ENCODE data around the gene CGB2.
A peak's percentile ranks its signal among the peaks of the same experiment; 100 is the strongest.
"Not testable (repeated sequence)": the region's sequence is repeated elsewhere in the genome, so short reads cannot be mapped to it uniquely, and the experiment has no call there.

CGB2 gene

GRCh38 chr19:49011194-49011593 lies 20.5 kb upstream of the CGB2 start:
- no peak for DNase-seq

DNA sequence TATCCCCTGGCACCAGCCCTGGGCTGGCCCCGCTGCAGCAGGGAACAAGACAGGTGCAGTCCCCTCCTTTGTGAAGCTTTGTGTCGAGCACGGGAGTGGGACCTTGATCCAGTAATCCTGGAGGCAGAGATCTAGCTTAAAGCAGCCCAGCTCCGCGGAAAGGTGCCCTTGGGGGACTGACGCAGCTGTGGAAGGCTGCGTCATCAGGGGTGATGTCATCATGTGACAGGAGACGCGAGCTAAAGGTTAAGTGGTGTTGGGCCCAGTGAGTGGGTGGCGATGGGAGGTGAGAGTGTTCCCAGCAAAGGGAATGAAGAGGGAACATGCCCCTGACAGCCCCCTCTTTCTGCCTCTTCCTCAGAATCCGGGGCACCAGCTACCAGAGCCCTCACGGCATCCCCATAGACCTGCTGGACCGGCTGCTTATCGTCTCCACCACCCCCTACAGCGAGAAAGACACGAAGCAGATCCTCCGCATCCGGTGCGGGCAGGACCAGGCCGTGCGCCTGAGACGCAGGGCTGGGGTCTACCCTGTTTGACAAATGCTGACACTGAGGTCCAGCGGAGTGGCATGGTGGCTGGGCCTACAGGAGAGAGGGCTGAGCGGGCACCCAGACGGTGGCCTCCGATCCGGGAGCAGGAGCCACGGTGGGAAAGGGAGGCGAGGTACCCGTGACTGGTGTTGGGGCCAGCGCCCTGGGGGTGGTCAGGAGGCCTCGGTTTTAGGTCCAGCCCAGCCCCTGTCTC lies 17.4 kb upstream of the CGB2 start:
- DNase-seq, result no peak

GRCh38 chr19:49014870-49015255 lies 16.8 kb upstream of the CGB2 start:
- DNase-seq, result no peak

GRCh38 chr19:49016067-49016839 lies 15.4 kb upstream of the CGB2 start:
- DNase-seq, result no peak

DNA sequence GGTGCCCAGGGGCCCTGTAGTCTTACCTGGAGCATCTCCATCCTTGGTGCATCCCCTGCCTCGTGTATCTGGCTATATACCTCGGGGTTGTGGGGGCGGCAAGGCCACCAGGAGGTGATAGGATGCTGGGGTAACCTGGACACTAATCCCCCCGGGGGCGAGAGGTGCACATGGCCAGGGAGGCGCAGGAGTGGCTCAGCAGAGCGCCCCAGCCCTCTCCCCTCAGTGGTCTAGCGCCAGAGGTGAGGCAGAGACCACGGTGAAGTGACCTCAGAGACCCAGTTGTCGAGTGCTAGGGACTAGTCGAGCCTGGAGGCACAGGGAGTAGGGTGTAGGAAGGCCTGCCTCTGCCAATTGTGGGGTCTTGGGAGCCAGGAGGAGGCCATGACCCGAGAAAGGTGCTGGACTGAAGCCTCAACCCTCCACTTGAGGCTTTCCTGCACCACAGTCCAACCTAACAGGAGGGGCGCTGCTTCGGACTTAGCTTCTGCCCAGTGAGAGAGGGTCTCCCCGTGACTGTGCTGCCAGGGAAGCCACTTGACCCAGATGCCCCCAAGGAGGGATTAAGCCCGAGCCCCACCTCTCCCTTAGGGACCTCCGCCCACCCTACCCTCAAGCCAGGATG lies 14.5 kb upstream of the CGB2 start, which contains the start of gene LHB:
Gene LHB, minus strand, starts transcription at position 51 of the 625 bp plus-strand sequence. Its CDS starts 10 bp downstream, at position 41.
- no peak for DNase-seq

DNA sequence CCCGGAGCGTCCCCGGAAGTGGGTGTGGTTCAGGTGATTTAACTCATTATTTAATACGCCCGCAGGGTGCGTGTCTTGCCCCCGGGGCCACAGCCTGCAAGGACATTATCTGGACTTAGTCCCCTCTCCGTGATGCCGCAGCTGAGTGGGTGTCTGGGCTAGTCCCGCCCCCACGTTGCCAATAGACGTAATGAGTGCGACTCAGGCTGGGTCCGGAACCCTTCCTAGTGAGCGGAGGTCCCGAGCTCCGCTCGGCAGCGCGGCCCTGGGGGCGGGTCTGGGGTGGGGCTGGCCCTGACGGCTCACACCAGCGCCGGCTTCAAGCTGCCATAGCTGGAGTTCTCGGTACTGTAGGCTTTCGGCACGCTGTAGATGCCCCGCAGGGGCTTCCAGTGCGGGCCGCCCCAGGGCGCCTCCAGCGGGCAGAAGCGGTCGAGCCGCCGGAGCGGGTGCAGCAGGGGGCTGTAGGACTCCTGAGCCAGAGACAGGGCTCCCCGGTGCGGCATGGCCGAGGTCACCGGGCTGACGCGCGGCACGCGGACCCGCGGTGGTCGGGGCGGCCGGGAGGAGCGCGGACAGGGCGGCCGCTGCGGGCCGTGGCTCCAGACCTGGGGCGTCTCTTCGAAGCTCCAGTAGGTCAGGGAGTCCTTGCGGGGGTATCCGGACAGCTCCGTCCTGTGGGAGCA lies 13.9 kb upstream of the CGB2 start:
- no peak for DNase-seq

DNA sequence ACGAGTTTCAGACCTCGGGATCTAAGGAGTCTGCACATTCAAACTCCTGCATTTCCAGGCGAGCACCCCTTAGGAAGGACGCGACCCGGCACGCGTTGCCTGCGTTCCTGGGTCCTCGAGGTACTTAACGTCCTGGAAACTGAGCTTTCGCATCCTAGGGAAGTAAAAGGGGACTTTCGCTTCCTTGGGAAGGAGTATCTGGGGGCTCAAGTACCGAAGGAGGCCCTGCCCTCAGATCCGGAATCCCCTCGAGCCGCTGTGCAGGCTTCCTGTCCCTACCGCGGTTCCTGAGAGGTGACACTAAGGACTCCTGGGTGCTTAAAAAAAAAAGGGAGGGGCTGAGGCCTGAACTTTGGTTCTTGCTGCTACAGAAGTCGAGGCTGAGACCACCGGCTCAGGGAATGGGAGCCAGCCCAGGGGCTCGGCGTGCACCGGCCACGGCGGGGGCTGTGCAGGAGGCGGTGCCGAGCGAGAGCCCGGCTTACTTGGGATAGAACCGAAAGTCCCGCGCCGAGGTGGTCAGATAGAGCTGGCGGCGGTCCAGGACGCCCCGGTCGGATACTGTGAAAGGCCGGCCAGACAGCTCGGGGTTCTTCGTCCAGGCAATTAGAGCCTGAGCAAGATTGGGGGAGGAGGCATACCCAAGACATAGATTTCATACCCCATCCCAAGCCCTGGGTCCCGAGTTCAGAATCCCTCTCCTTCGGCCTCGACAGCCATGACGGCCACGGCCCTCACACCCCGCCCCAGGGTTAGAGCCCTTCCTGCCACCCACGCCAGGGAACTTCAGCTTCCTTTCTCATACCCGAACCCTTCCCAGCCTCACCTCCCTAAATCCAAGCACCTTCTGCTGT lies 13.1 kb upstream of the CGB2 start:
- DNase-seq, result not testable (repeated sequence)

- DNase-seq, result peak; percentile 51
Observed at GRCh38 chr19:49019242-49019932, 12.3 kb upstream of the CGB2 start.

- no peak for DNase-seq
Observed at GRCh38 chr19:49020342-49020741, 11.3 kb upstream of the CGB2 start.

GRCh38 chr19:49020931-49021895 lies 10.5 kb upstream of the CGB2 start:
- no peak for DNase-seq

GRCh38 chr19:49022116-49022515 lies 9.6 kb upstream of the CGB2 start:
- DNase-seq, result no peak

- not testable (repeated sequence) for DNase-seq
Observed at GRCh38 chr19:49024233-49024632, 7.5 kb upstream of the CGB2 start, which contains the start of gene CGB3. CGB3 (minus strand) TSS chr19:49024333; CDS start chr19:49023971, 362 bp downstream.

DNA sequence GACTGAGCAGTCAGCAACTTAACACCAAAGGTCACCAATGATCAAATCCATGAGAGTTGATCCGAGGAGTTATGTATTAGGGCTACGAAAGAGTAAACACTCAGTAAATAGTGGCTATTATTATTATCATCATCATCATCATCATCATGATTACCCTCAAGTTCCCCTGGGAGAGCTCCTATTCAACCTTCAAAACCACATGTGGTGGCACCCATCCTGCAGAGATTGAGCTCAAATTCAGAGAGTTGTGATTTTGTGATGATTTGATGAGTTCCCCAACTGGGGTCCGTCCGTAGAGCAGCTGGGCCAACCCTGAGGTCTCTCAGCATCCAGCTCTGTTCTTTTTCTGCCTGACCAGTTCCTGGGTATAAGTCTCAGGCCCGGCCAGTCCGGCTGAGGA lies 6.6 kb upstream of the CGB2 start:
- not testable (repeated sequence) for DNase-seq

DNA sequence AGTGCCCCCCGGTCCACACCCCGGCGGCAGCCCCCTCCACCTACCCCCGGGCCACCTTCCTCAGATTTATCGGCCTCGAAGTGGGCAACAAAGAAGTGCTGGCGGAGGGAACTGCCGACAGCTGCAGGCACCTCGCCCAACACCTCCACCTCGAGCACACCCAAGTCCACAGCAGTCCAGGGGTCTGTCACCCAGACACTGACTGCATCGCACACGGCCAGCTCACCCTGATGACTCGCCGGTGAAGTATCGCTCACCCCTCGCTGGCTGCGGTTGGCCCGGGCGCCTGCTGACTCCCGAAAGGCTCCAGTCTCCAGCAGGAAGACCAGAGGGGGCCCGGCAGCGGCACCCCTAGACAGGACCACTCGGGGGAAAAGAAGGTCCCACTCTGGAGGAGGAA lies 6.1 kb upstream of the CGB2 start:
- not testable (repeated sequence) for DNase-seq

DNA sequence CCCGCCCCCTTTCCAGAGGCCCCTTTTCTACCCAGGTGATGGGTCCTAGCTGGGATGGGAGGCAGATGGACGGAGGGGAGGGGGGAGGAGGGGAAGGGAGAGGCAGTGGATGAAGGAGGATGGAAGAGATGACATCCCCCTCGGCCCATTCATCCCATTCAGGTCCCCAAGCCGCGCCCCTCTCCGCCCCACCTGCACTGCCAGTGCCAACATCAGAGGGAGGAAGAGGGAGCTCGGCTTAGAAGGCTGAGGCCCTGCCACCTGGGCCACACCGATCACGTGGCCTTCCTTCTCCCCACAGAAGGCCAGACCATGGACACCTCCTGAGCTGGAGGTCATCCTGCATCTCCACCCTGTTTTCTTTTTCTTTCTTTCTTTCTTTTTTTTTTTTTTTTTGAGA lies 3.0 kb upstream of the CGB2 start:
- not testable (repeated sequence) for DNase-seq

- DNase-seq, result not testable (repeated sequence)
Observed at GRCh38 chr19:49029749-49030148, 1.9 kb upstream of the CGB2 start.

DNA sequence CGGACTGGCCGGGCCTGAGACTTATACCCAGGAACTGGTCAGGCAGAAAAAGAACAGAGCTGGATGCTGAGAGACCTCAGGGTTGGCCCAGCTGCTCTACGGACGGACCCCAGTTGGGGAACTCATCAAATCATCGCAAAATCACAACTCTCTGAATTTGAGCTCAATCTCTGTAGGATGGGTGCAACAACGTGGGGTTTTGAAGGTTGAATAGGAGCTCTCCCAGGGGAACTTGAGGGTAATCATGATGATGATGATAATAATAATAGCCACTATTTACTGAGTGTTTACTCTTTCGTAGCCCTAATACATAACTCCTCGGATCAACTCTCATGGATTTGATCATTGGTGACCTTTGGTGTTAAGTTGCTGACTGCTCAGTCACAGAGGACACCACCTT lies 1.4 kb upstream of the CGB2 start:
- DNase-seq, result not testable (repeated sequence)

DNA sequence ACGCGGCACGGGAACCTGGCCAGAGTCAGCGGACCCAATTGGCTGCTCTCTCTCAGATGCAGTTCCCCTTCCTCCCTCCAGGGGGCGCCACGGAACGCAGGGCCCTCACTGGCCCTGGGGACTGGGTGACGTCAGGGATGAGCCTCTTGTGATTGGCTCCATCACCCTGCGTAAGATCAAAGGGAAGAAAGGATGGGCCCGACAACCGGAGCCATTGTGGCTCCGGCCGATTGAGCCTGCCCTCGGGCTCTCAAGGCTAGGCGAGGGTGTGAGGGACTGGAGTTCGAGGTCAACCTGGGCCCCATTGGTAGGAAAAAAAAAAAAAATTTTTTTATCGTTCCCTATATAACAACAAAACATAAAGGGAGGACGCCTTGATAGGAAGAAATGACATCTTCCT lies 5.1 kb downstream of the CGB2 start, which contains the start of gene CGB1:
Gene CGB1, minus strand, starts transcription at position 81 of the 400 bp plus-strand sequence. CDS start 184 bp downstream, outside the sequence.
- not testable (repeated sequence) for DNase-seq

DNA sequence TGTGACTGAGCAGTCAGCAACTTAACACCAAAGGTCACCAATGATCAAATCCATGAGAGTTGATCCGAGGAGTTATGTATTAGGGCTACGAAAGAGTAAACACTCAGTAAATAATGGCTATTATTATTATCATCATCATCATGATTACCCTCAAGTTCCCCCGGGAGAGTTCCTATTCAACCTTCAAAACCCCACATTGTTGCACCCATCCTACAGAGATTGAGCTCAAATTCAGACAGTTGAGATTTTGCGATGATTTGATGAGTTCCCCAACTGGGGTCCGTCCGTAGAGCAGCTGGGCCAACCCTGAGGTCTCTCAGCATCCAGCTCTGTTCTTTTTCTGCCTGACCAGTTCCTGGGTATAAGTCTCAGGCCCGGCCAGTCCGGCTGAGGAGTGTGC lies 6.4 kb downstream of the CGB2 start:
- not testable (repeated sequence) for DNase-seq

Data from DMS153 (cell line).